ENCODE measurements around the gene WWC1. TPM values are rescaled to one million over a fixed set of nuclear protein-coding genes. Genes with fewer than 3 reads are reported as not detected.

The WWC1 gene
- total and polyA plus RNA-seq, 2 experiments from 2014 or later, result 27.6 to 27.8 TPM

GRCh38 chr5:168413596-168413995 is 122.2 kb downstream of the WWC1 start:
- 98% methylated on average over 3 of the region's 3 CpGs for WGBS (ENCODE audit: low lambda C conversion rate, missing lambda C conversion rate)
- Histone ChIP-seq H3K9me3 (ENCODE audit: low read depth) (no peaks in the 10 kb centered on the region), H3K27ac (no peak overlapping the region), H3K36me3 (replicated peaks; ENCODE audit: insufficient read depth, low read depth) (no peaks in the 10 kb centered on the region), H3K79me2 (no peaks in the 10 kb centered on the region), H3K27me3 (no peaks in the 10 kb centered on the region), H3K9me2 (replicated peaks; ENCODE audit: insufficient read depth) (no peaks in the 10 kb centered on the region), H3K4me1 (ENCODE audit: insufficient read depth) (no peaks in the 10 kb centered on the region), H3K4me3 (no peak overlapping the region), H3K4me2 (no peak overlapping the region), H2AFZ (no peak overlapping the region), H4K20me1 (ENCODE audit: insufficient read depth, poor library complexity, severe bottlenecking) (no peaks in the 10 kb centered on the region)
- TF ChIP-seq EZH2 (IDR thresholded peaks at IDR 0.05; ENCODE audit: borderline replicate concordance) (no peak), CTCF (IDR thresholded peaks at IDR 0.05; ENCODE audit: poor library complexity) (no peak), EZH2phosphoT487 (IDR thresholded peaks at IDR 0.05; ENCODE audit: low read depth, severe bottlenecking, unreplicated experiment) (no peak)
- no peak for DNase-seq (ENCODE audit: low spot score)

DNA sequence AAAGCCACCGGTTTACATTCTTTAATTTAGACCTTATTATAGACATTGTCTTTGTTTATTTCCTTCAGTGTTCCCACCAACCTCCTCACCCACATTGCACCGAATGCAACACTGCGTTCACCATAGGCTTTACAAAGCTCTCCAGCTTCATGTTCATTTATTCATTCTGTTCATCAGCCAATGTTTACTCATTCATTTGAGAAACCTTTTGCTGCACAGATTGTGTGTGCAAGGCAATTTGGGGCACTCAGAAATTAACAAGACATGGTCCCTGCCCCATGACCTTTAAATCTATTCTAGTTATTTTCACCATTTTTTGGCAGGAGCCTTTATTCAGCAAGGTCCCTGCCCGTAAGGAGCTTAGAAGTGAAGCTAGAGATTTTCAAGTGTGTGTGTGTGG is 124.0 kb downstream of the WWC1 start:
- H3K27ac ChIP-seq, result no peak overlapping the region
- DNase-seq (ENCODE audit: low spot score), result no peak
- TF ChIP-seq EZH2phosphoT487 (IDR thresholded peaks at IDR 0.05; ENCODE audit: low read depth, severe bottlenecking, unreplicated experiment) (no peak), CTCF (IDR thresholded peaks at IDR 0.05; ENCODE audit: poor library complexity) (no peak), EZH2 (IDR thresholded peaks at IDR 0.05; ENCODE audit: borderline replicate concordance) (no peak)
- no peaks in the 10 kb centered on the region for H4K20me1 ChIP-seq (ENCODE audit: insufficient read depth, poor library complexity, severe bottlenecking)
- no peak overlapping the region for H2AFZ ChIP-seq
- no peaks in the 10 kb centered on the region for H3K4me1 ChIP-seq (ENCODE audit: insufficient read depth)
- H3K4me3 ChIP-seq, result no peak overlapping the region
- H3K27me3 ChIP-seq, result no peaks in the 10 kb centered on the region
- no peaks in the 10 kb centered on the region for H3K79me2 ChIP-seq
- no peaks in the 10 kb centered on the region for H3K9me3 ChIP-seq (ENCODE audit: low read depth)
- H3K36me3 ChIP-seq (replicated peaks; ENCODE audit: insufficient read depth, low read depth), result no peaks in the 10 kb centered on the region
- no peaks in the 10 kb centered on the region for H3K9me2 ChIP-seq (replicated peaks; ENCODE audit: insufficient read depth)
- H3K4me2 ChIP-seq, result no peak overlapping the region
- WGBS (ENCODE audit: low lambda C conversion rate, missing lambda C conversion rate), result 90% methylated on average over 4 of the region's 4 CpGs

DNA sequence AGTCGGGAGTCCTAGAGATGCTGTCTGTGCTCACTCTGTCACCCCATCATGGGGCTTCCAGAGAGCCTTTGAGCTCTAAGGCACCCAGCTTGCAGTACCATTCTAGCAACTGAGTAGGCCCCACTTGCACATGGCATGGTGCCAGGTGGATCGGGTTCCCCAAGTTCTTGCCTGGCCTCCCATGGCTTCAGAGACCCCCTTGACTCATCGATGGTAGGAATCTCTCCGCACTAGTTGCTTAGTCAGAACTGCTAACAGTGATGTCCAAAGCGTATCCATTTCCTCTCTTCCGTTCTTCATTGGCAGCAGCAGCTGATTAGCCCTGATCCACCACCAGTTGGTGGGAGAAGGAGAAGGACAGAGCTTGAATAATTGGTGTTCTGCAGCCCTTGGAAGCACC is 124.5 kb downstream of the WWC1 start:
- WGBS (ENCODE audit: low lambda C conversion rate, missing lambda C conversion rate), result 93% methylated on average over 6 of the region's 6 CpGs
- Histone ChIP-seq H3K4me2 (no peak overlapping the region), H3K27me3 (no peaks in the 10 kb centered on the region), H3K27ac (no peak overlapping the region), H3K4me3 (no peak overlapping the region), H3K9me2 (replicated peaks; ENCODE audit: insufficient read depth) (no peaks in the 10 kb centered on the region), H3K4me1 (ENCODE audit: insufficient read depth) (no peaks in the 10 kb centered on the region), H2AFZ (no peak overlapping the region), H4K20me1 (ENCODE audit: insufficient read depth, poor library complexity, severe bottlenecking) (no peaks in the 10 kb centered on the region), H3K36me3 (replicated peaks; ENCODE audit: insufficient read depth, low read depth) (no peaks in the 10 kb centered on the region), H3K9me3 (ENCODE audit: low read depth) (no peaks in the 10 kb centered on the region), H3K79me2 (no peaks in the 10 kb centered on the region)
- DNase-seq (ENCODE audit: low spot score), result no peak
- TF ChIP-seq EZH2phosphoT487 (IDR thresholded peaks at IDR 0.05; ENCODE audit: low read depth, severe bottlenecking, unreplicated experiment), result no peak
- TF ChIP-seq CTCF (IDR thresholded peaks at IDR 0.05; ENCODE audit: poor library complexity), result no peak
- TF ChIP-seq EZH2 (IDR thresholded peaks at IDR 0.05; ENCODE audit: borderline replicate concordance), result no peak
